Vagina (tissue), 2 donors: ENCODE measurements around the gene GBF1. TPM values are rescaled to one million over a fixed set of nuclear protein-coding genes. Genes with fewer than 3 reads are reported as not detected.
A peak's percentile ranks its signal among the peaks of the same experiment; 100 is the strongest.

Experiments
- DNase-seq, 2 donors: peaks; one replicate each; pipeline ENCODE4 v3.0.0-alpha.2; 2017; ENCODE audit errors: extremely low spot score in 2 of 2
- H3K27ac ChIP-seq: fragments of 200-600 bp; sonication (generic); one replicate; pipeline ENCODE4 v1.5.1; 2019
- H3K27me3 ChIP-seq: fragments of 200-600 bp; sonication (generic); one replicate; pipeline ENCODE4 v1.5.1; 2019
- H3K36me3 ChIP-seq, 2 donors: fragments of 200-600 bp; sonication (generic); one replicate each; pipeline ENCODE4 v1.5.1; 2017 to 2019
- H3K4me1 ChIP-seq: fragments of 200-600 bp; sonication (generic); one replicate; pipeline ENCODE4 v1.5.1; 2019
- H3K4me3 ChIP-seq, 2 donors: fragments of 200-600 bp; sonication (generic); 1 replicate in 1 of 2; 2 replicates in 1 of 2; pipeline ENCODE4 v1.5.1; 2016 to 2019
- H3K9me3 ChIP-seq: fragments of 200-600 bp; sonication (generic); one replicate; pipeline ENCODE4 v1.5.1; 2019
- POLR2A ChIP-seq, 2 donors: fragments of 450-650 bp; IDR thresholded peaks; one replicate each; pipeline ENCODE4 v1.6.1; 2017; ENCODE audit warnings: antibody characterized with exemption in 2 of 2, mild to moderate bottlenecking in 2 of 2, moderate library complexity in 2 of 2
- POLR2AphosphoS5 ChIP-seq, 2 donors: sonication (generic); formaldehyde crosslinking; IDR thresholded peaks; one replicate each; pipeline ENCODE4 v1.9.0; 2017; ENCODE audit warnings: antibody characterized with exemption in 2 of 2, mild to moderate bottlenecking in 2 of 2, low read depth in 1 of 2; ENCODE audit not compliant: insufficient read depth in 1 of 2
- intact Hi-C: fragments of 100-400 bp; cut with DNase I; formaldehyde crosslinking; loops from one replicate; pipeline ENCODE4 v1.15.1; 2023
- total RNA-seq: library from RNA; depleted of rRNA; stranded (reverse); fragments of >200 nt; gene quantifications from one replicate; pipeline ENCODE4 v1.2.3, GENCODE V29; 2016
- TF ChIP-seq, protein P1 (sequence below), 3 experiments: fragments of 450-650 bp in 2 of 3; fragments of 200-600 bp in 1 of 3; sonication (generic) in 1 of 3; IDR thresholded peaks; one replicate each; pipeline ENCODE4 v1.5.1; 2017 to 2019; ENCODE audit warnings: antibody characterized with exemption in 3 of 3, mild to moderate bottlenecking in 2 of 3, moderate library complexity in 2 of 3

GBF1 gene
- total RNA-seq, 1 donor from 2014 or later, result 48.9 TPM

DNA sequence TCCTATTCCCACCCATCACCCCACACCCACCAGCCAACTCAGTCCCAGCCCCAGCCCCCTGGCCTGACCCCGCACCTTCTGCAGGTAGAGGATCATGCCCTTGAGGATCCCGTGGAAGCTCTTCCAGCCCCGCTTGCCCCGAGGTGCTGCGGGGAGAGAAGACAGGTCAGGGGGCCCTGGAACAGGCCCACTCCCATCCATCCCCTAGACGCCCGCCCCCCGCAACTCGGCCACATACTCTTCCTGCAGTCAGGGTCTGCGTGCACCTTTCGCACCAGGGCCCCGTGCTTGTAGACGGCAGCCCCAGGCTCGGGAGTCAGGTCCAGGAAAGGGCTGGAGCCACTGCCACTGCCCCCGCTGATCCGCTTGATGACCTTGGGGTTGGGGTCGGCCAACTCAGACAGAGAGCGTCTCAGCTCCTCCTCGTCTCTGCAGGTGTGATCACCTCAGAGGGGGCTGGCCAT lies 159.8 kb downstream of the GBF1 start:
- H3K27ac ChIP-seq, result no peak overlapping the region
- H3K4me1 ChIP-seq, result peaks cover 20% of the 10 kb centered on the region
- TF ChIP-seq POLR2AphosphoS5 (IDR thresholded peaks at IDR 0.05; ENCODE audit: insufficient read depth in 1 of 2, low read depth in 1 of 2) (no peak), POLR2A (IDR thresholded peaks at IDR 0.05) (no peak)
- H3K27me3 ChIP-seq, result peaks cover under 1% of the 10 kb centered on the region
- no peak overlapping the region for H3K4me3 ChIP-seq
- H3K9me3 ChIP-seq, result no peaks in the 10 kb centered on the region
- no peaks in the 10 kb centered on the region for H3K36me3 ChIP-seq
- no peak for DNase-seq
- intact Hi-C loops, result no loop called here

DNA sequence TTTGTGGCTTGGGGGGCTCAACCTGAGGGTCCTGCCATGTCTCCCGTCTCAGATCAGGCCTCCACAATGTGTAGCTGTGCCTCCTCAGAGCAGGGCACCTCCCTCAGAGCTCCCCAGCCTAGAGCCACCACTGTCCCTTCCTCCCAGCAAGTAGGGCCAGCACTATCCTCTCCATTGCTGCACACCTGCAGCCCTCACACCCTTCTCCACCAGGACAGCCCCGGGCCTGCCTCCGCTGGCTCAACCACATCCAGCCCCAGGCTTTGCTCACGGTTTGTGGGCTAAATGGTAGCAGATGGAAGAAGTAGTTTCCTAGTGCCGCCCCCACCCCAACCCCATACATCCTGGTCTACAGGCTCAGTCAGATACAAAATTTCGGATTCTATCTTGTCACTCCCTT lies 160.3 kb downstream of the GBF1 start:
- H3K4me1 ChIP-seq, result peaks cover 23% of the 10 kb centered on the region
- no peak overlapping the region for H3K4me3 ChIP-seq
- peaks cover 5% of the 10 kb centered on the region for H3K27me3 ChIP-seq
- no peak for DNase-seq
- H3K36me3 ChIP-seq, result no peaks in the 10 kb centered on the region
- TF ChIP-seq POLR2A (IDR thresholded peaks at IDR 0.05), result no peak
- TF ChIP-seq, protein P1, sequence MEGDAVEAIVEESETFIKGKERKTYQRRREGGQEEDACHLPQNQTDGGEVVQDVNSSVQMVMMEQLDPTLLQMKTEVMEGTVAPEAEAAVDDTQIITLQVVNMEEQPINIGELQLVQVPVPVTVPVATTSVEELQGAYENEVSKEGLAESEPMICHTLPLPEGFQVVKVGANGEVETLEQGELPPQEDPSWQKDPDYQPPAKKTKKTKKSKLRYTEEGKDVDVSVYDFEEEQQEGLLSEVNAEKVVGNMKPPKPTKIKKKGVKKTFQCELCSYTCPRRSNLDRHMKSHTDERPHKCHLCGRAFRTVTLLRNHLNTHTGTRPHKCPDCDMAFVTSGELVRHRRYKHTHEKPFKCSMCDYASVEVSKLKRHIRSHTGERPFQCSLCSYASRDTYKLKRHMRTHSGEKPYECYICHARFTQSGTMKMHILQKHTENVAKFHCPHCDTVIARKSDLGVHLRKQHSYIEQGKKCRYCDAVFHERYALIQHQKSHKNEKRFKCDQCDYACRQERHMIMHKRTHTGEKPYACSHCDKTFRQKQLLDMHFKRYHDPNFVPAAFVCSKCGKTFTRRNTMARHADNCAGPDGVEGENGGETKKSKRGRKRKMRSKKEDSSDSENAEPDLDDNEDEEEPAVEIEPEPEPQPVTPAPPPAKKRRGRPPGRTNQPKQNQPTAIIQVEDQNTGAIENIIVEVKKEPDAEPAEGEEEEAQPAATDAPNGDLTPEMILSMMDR (IDR thresholded peaks at IDR 0.05), result no peak
- no peak for TF ChIP-seq POLR2AphosphoS5 (IDR thresholded peaks at IDR 0.05; ENCODE audit: insufficient read depth in 1 of 2, low read depth in 1 of 2)
- intact Hi-C loops, result no loop called here
- H3K27ac ChIP-seq, result no peak overlapping the region
- no peaks in the 10 kb centered on the region for H3K9me3 ChIP-seq

DNA sequence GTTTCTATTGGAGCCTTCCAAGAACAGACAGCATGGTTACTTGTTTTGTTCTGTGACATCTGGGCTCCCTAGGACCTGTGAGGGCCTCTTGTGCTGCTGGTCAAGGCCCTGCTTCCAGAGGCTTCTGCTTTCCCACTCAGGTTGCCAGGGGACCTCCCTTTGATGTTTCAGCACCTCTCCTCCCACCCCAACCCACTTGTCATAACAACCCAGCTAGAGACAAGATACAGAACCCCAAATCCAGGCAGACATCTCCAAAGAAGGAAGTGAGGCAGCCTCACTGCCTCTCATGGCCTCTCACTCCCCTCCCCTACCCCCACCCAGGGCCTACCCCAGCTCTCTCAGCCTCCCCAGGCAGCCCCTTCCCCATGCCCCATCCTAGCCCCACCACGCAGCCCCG lies 161.5 kb downstream of the GBF1 start:
- intact Hi-C loops, result no loop called here
- Histone ChIP-seq H3K4me1 (peaks cover 27% of the 10 kb centered on the region), H3K27me3 (peaks cover 6% of the 10 kb centered on the region), H3K4me3 (no peak overlapping the region), H3K36me3 (no peaks in the 10 kb centered on the region), H3K9me3 (no peaks in the 10 kb centered on the region), H3K27ac (no peak overlapping the region)
- TF ChIP-seq POLR2AphosphoS5 (IDR thresholded peaks at IDR 0.05; ENCODE audit: insufficient read depth in 1 of 2, low read depth in 1 of 2), result peak in 1 of 2 donors; percentile 16
- TF ChIP-seq, protein P1 (IDR thresholded peaks at IDR 0.05), result no peak
- no peak for DNase-seq

DNA sequence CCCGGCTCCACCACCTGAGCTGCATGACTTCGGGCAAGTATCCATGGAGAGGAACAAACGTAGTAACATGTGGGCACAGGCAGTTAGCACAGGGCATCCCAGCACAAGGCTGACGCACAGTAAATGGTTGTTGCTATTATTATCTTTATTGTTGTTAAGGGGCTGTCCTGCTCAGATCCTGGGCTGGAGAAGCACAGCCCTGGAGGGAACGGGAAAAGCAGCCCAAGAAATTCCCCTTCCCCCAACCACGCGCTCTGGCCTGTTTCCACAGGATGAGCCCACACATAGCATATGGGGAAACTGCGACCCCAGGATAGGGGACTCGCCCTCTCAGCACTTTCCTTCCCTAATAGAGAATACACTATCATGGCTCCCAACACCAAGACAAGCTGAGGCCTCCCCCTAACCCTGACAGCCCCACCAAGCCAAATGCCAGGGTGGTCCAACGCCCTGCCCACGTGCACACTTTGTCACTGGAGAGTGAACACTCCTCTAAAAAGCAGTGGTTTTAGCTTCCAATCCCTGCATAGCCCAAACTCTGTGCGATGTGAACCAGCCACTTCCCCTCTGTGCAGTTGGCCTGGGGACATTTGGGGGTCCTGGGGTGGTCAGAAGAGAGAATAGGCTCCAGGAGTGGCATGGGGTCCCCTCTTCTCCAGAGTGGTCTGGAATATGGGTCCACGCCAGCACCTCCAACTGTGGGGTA lies 162.2 kb downstream of the GBF1 start:
- H3K4me3 ChIP-seq, result peak overlapping the region in 1 of 2 donors; percentile 40
- H3K27ac ChIP-seq, result no peak overlapping the region
- H3K9me3 ChIP-seq, result no peaks in the 10 kb centered on the region
- peaks cover 27% of the 10 kb centered on the region for H3K4me1 ChIP-seq
- intact Hi-C loops, result no loop called here
- no peak for DNase-seq
- TF ChIP-seq POLR2AphosphoS5 (IDR thresholded peaks at IDR 0.05; ENCODE audit: insufficient read depth in 1 of 2, low read depth in 1 of 2) (no peak), POLR2A (IDR thresholded peaks at IDR 0.05) (no peak)
- TF ChIP-seq, protein P1 (IDR thresholded peaks at IDR 0.05), result no peak
- peaks cover 6% of the 10 kb centered on the region for H3K27me3 ChIP-seq
- H3K36me3 ChIP-seq, result no peaks in the 10 kb centered on the region

DNA sequence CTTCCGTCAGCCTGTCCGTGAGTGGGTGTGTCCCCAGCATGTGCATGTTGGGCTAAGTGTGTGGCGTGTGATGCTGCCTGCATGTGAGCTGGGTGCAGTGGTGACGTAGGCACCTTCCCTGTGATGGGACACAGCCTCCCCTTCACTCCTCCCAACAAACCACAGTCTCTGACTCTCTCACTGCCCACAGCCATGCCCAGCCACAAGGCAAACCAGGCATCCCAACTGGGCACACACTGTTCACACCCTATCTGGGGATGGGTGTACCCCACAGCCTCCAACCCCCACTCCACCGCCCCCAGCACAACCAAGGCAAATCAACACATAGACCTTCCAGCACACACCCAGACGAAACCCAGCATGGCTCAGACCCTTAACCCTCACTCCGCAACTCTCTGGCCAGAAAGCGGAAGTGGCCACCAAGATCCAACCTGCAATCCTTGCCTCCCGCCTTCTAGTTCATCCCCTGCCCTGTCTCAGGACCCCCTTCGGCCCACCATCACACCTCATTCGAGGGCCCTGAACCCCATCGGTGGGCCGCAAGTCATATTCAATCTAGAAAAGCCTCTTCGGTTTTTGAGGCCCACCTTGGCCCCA lies 162.9 kb downstream of the GBF1 start:
- Histone ChIP-seq H3K4me3 (peak overlapping the region; percentile 40 to 49), H3K9me3 (no peaks in the 10 kb centered on the region), H3K27me3 (peaks cover 6% of the 10 kb centered on the region), H3K27ac (peak overlapping the region; percentile 60), H3K36me3 (no peaks in the 10 kb centered on the region), H3K4me1 (peaks cover 27% of the 10 kb centered on the region)
- TF ChIP-seq POLR2A (IDR thresholded peaks at IDR 0.05) (no peak), POLR2AphosphoS5 (IDR thresholded peaks at IDR 0.05; ENCODE audit: insufficient read depth in 1 of 2, low read depth in 1 of 2) (no peak)
- TF ChIP-seq, protein P1 (IDR thresholded peaks at IDR 0.05), result no peak
- no peak for DNase-seq
- intact Hi-C loops, result no loop called here
